Activated T-helper 2 cell treated with anti-CD3 and anti-CD28 coated beads, Interferon-gamma antibody, Interleukin-2, Interleukin-4, amounts not matched to agents 10 μg/mL and 5 μg/mL and 100 μg/mL, durations not matched to agents 14 hours and 24 hours and 36 hours (primary cell): ENCODE results near the gene NEDD8. TPM values are rescaled to one million over a fixed set of nuclear protein-coding genes. Genes with fewer than 3 reads are reported as not detected.
"Not testable (repeated sequence)": the region's sequence is repeated elsewhere in the genome, so short reads cannot be mapped to it uniquely, and the experiment has no call there.

ENCODE experiments used
- DNase-seq: peaks from one replicate; pipeline ENCODE4 v3.0.0; 2021; ENCODE audit warnings: low spot score
- H3K27ac Mint-ChIP-seq: one replicate; pipeline ENCODE4 v1.8.0; 2021; ENCODE audit warnings: mixed read lengths
- H3K27me3 Mint-ChIP-seq: one replicate; pipeline ENCODE4 v1.8.0; 2021; ENCODE audit warnings: low read depth, mixed read lengths
- H3K36me3 Mint-ChIP-seq: one replicate; pipeline ENCODE4 v1.8.0; 2021; ENCODE audit warnings: low read depth, mixed read lengths
- H3K4me1 Mint-ChIP-seq: one replicate; pipeline ENCODE4 v1.8.0; 2021; ENCODE audit warnings: low read depth, mixed read lengths
- H3K4me3 Mint-ChIP-seq: one replicate; pipeline ENCODE4 v1.8.0; 2021; ENCODE audit warnings: low read depth, mild to moderate bottlenecking, moderate library complexity, mixed read lengths
- H3K9me3 Mint-ChIP-seq: one replicate; pipeline ENCODE4 v1.8.0; 2021; ENCODE audit warnings: mixed read lengths
- intact Hi-C: fragments of 100-400 bp; cut with micrococcal nuclease; formaldehyde crosslinking; loops from one replicate; pipeline ENCODE4 v1.15.1; 2023
- total RNA-seq: library from RNA; stranded (reverse); gene quantifications from 2 replicates; pipeline ENCODE4 v1.2.3, GENCODE V29; 2022

The NEDD8 gene
- total RNA-seq, 1 donor from 2014 or later = 194 TPM

DNA sequence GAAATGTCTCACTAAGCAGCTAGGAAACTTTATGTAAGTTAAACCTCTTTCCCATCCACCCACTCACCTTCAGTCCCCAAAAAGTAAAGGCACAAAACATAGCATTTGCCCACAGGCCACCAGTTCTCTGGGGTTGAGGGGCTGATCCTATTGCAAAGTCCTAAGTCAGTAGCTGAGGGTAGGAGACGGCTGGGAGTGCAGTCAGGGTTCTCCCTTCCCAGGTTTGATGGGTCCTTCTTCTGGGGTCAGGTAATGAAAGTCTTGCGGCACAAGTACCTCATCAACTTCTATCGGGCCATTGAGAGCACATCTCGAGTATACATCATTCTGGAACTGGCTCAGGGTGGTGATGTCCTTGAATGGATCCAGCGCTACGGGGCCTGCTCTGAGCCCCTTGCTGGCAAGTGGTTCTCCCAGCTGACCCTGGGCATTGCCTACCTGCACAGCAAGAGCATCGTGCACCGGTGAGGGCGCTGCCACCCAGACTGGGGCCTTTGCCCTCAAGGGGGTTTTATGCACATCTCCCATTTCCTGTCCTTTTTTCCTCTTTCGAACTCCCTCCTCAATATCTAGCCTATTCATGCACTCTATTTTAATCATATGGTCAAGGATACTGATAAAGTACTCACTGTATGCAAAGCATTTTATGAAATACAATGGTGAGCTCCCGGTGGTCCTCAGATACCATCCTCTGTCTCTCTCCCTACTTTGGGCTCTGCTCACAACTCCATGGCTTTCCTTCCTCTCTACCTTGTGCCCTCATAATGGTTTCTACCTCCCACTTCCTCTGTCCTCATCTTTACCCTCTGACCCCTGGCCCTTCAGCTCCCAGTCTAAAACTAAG is 25.7 kb downstream of the NEDD8 start:
- peaks cover 86% of the 10 kb centered on the region for H3K36me3 Mint-ChIP-seq
- no peak for DNase-seq
- no peak overlapping the region for H3K4me3 Mint-ChIP-seq
- H3K27me3 Mint-ChIP-seq = no peaks in the 10 kb centered on the region
- peaks cover 10% of the 10 kb centered on the region for H3K9me3 Mint-ChIP-seq
- H3K27ac Mint-ChIP-seq = no peak overlapping the region
- H3K4me1 Mint-ChIP-seq = peaks cover 13% of the 10 kb centered on the region
- intact Hi-C loops = no loop called here

DNA sequence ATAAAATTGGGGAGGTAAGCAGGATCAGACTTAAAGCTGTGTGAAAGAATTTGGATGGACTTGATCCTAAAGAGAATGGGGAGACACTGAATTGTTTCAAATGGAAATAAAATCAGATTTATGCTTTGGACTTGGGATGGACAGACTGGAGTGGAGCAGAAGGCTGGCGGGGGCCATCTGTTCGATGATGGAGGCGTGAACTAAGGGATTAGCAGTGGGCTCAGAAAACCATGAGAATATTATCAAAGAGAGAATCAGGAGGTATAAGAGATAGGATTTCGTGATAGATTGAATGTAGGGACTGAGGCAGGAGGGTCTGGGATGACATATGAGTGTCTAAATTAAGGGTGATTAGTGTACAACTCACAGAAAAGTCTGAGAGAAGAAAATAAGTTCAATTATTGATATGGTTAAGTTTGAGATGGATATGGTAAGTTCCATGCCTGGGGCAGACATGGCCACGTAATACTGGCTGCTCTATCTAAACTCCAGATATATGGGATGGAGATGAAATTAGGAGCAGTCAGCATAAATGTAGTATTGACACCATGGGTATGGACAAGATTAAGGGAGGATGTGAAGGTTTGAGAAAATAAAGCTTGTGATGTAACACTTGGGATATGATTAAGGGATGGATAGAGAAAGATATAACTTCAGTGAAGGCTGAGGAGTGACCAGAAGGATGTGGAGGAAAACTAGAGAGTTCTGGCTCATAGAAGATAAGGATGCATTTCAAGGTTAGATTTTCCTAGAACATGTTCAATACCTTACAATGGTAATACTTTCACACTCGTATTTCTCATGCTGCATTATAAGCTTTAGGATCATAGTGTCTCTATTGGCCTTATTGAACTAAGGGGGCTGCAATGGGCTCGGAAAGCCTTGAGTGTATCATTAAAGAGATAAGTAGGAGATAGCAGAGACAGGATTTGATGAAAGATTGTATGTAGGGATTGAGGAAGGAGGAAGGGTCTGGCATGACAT is 27.7 kb downstream of the NEDD8 start:
- peaks cover 11% of the 10 kb centered on the region for H3K9me3 Mint-ChIP-seq
- H3K4me3 Mint-ChIP-seq = no peak overlapping the region
- H3K36me3 Mint-ChIP-seq = peaks cover 79% of the 10 kb centered on the region
- no peak for DNase-seq
- H3K27ac Mint-ChIP-seq = no peak overlapping the region
- intact Hi-C loops = no loop called here
- peaks cover 9% of the 10 kb centered on the region for H3K4me1 Mint-ChIP-seq
- H3K27me3 Mint-ChIP-seq = no peaks in the 10 kb centered on the region

DNA sequence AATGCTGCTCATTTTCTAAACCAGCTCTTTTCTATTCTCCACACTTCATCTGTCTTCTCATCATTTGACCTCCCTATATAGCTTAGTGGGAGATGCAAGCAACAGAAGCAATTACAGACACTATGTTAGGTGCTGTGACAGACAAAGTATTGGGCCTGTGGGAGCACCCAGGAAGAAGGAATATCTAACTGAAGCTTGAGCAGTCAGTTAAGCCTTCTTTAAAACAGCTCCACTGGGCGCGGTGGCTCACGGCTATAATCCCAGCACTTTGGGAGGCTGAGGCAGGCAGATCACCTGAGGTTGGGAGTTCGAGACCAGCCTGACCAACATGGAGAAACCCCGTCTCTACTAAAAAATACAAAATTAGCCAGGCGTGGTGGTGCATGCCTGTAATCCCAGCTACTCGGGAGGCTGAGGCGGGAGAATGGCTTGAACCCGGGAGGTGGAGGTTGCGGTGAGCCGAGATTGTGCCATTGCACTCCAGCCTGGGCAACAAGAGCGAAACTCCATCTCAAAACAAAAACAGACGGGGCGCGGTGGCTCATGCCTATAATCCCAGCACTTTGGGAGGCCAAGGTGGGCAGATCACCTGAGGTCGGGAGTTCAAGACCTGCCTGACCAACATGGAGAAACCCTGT is 28.8 kb downstream of the NEDD8 start:
- H3K27ac Mint-ChIP-seq, H3K27me3 Mint-ChIP-seq, H3K4me3 Mint-ChIP-seq, intact Hi-C loops, DNase-seq: not testable (repeated sequence)
- peaks cover 11% of the 10 kb centered on the region for H3K9me3 Mint-ChIP-seq
- peaks cover 15% of the 10 kb centered on the region for H3K4me1 Mint-ChIP-seq
- peaks cover 84% of the 10 kb centered on the region for H3K36me3 Mint-ChIP-seq

DNA sequence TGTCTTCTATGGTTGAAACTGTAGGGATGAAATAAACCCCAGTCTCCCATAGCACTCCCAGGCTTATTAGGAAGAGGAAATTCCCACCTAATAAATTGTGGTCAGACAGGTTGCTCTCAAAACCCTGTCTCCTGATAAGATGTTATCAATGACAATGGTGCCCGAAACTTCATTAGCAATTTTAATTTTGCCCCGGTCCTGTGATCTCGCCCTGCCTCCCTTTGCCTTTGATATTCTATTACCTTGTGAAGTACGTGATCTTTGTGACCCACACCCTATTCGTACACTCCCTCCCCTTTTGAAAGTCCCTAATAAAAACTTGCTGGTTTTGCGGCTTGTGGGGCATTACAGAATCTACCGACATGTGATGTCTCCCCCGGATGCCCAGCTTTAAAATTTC is 29.6 kb downstream of the NEDD8 start:
- Mint-ChIP-seq H3K4me1 (peaks cover 12% of the 10 kb centered on the region), H3K36me3 (peaks cover 78% of the 10 kb centered on the region), H3K9me3 (peaks cover 11% of the 10 kb centered on the region)
- DNase-seq, intact Hi-C loops, H3K27me3 Mint-ChIP-seq, H3K4me3 Mint-ChIP-seq, H3K27ac Mint-ChIP-seq: not testable (repeated sequence)

DNA sequence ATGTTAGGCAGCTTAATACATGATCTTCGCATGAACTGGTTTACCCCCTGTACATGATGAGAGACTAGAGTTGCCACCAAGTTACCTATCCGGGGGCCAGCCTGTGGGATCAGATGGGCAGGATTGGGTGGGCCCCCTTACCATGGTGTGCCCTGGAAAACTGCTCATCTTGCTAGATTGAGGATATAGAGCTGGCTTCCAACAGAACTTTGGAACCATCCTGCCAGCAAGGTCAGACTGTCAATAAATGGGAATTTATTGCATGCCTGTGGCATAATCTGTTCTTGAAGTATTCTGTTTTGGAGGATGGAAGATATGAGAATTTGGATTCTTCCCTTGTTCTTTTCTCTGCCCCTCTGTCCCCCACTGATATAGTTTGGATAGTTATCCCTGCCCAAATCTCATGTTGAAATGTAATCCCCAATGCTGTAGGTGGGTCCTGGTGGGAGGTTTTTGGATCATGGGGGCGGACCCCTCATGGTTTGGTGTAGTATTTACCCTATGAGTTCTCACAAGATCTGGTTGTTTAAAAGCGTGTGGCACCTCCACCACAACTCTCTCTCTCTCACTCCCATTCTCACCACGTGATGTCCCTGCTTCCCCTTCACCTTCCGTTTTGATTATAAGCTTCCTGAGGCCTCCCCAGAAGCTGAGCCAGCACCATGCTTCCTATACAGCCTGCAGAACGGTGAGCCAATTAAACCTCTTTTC is 33.2 kb downstream of the NEDD8 start:
- Mint-ChIP-seq H3K27me3 (no peaks in the 10 kb centered on the region), H3K4me3 (peak overlapping the region; percentile 56), H3K9me3 (peaks cover 11% of the 10 kb centered on the region), H3K4me1 (peaks cover 28% of the 10 kb centered on the region), H3K36me3 (peaks cover 52% of the 10 kb centered on the region), H3K27ac (peak overlapping the region; percentile 54)
- DNase-seq = no peak
- intact Hi-C loops = no loop called here

DNA sequence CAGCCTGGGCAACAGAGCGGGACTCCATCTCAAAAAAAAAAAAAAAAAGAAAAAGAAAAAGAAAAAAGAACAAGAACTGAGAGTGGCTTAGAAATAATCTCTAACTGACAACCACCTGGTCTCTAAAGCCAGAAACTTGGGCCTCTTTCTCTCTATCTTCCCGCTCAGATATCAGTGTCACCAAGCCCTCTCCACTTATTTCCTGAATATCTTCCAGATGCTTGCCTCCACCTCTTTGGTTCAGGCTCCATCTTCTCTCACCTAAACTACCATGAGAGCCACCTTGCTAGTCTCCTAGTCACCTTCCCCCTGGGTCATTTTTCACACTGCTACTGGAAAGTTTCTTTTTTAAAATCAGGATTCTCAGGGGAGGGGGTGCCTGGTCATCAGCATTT is 35.1 kb downstream of the NEDD8 start:
- intact Hi-C loops = no loop called here
- DNase-seq = no peak
- H3K36me3 Mint-ChIP-seq = peaks cover 51% of the 10 kb centered on the region
- H3K4me1 Mint-ChIP-seq = peaks cover 38% of the 10 kb centered on the region
- no peaks in the 10 kb centered on the region for H3K27me3 Mint-ChIP-seq
- peak overlapping the region; percentile 98 for H3K4me3 Mint-ChIP-seq
- H3K9me3 Mint-ChIP-seq = peaks cover 3% of the 10 kb centered on the region
- H3K27ac Mint-ChIP-seq = peak overlapping the region; percentile 78

DNA sequence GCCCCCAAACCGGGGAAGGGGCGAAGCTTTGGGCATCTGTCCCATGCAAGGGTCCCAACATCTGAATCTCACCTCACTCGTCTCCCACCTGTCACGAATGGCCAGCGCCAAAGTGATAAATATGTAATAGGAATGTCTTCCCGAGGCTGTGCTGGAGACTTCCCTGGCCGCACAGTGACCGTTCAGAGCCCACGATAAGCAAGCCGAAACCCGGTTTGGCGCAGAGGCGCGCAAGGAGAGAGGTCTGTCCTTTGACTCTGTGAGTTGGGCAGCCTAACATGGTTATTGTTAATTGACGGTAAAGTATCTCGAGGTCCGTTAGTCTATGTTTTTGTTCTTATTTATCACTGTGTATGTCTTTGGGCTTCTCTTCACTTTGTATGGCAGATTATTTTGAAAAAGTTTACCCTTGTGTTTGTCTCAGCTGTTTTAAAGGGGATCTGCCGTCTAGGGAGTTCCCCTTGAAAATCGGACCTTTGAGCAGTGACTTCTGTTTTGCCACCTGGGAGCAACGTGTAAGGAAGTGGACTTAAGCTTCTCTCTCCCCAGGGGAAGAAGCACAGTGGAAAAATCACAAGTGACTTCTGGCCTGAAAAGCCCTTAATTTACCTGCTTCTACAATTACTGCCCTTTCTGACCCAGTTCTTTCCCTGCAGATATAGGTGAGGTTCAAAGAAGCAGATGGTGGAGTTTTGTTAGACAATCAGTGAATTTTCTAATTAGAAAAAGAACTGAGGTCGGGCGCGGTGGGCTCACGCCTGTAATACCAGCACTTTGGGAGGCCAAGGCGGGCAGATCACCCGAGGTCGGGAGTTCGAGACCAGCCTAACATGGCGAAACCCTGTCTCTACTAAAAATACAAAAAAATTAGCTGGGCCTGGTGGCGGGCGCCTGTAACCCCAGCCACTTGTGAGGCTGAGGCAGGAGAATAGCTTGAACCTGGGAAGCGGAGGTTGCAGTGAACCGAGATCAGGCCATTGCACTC is 35.8 kb downstream of the NEDD8 start:
- H3K4me1 Mint-ChIP-seq = peaks cover 38% of the 10 kb centered on the region
- H3K36me3 Mint-ChIP-seq = peaks cover 51% of the 10 kb centered on the region
- H3K27ac Mint-ChIP-seq = peak overlapping the region; percentile 97
- DNase-seq = no peak
- intact Hi-C loops = no loop called here
- no peaks in the 10 kb centered on the region for H3K27me3 Mint-ChIP-seq
- H3K4me3 Mint-ChIP-seq = peak overlapping the region; percentile 98
- H3K9me3 Mint-ChIP-seq = no peaks in the 10 kb centered on the region

DNA sequence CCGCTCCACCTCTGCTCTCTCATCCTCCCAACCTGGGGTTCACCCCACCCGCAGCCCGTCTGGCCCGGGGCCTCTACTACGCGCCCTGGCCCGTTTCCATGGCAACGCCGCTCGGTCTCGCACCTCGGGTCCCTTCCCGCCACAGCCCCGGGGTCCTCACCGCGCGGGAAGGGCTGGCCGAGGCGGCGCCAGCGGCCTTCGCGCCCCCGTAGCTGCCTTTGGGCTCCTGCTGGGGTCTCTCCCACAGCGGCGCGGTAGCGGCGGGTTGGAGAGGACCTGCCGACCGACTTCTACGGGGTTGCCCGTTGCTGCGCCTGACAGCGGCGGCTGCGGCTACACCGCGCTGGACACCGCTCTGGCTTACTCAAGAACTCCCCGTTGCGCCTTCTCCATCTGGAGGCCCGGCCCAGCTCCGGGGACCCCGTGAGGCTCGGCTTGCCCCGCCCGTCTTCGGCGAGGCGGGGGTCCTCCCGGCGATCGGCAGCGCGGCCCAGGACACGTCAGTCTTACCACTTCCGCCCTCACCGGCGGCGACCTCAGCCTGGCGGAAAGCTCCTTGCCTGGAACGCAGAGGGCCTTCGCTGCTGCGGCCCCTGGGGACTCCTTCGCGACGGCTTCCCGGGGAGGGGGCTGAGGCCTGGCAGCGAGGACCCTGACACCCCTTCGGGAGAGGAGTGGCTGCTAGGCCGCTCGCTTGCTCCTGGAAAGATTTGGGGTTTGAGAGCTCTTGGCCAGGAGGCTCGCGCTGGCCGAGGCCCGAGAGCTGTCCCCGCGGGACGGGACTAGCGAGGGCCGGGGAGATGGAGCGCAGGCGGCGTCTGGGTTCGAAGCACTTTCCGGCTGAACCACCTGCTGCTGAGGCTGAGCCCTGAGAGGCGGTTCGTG is 36.7 kb downstream of the NEDD8 start, which contains the start of gene TM9SF1:
Gene TM9SF1, minus strand, starts transcription at position 256 of the 885 bp plus-strand sequence. CDS start 422 bp downstream, outside the sequence.
- peak; percentile 84 for DNase-seq
- peak within 1 kb of the TSS; percentile 97 for H3K27ac Mint-ChIP-seq
- H3K4me1 Mint-ChIP-seq = peaks cover 38% of the 10 kb centered on the region
- no peaks in the 10 kb centered on the region for H3K27me3 Mint-ChIP-seq
- peaks cover 49% of the 10 kb centered on the region for H3K36me3 Mint-ChIP-seq
- peak within 1 kb of the TSS; percentile 98 for H3K4me3 Mint-ChIP-seq
- H3K9me3 Mint-ChIP-seq = no peaks in the 10 kb centered on the region
- intact Hi-C loops = loop anchor here (1.0 to 2.0 kb wide), 3 partner anchors 18 to 47 kb away; partner anchors contain the start of genes CHMP4A, GMPR2, NEDD8 and TINF2

DNA sequence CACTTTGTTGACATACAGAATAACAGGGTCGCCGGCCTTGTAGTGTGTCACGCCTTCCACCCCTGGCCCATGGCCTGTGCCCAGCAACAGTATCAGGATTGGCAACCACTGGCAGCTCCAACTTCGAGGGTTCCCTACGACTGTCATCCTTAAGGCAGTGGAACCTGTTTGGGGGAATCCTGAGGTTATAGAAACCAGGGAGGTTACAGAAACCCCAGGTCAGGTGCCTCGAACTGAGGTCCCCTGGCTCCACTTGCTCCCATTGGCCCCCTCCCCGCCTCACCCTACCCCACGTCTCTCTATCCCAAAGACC is 37.3 kb downstream of the NEDD8 start:
- intact Hi-C loops = loop anchor here (1.0 to 2.0 kb wide), 3 partner anchors 18 to 48 kb away; partner anchors contain the start of genes CHMP4A, GMPR2, NEDD8 and TINF2
- Mint-ChIP-seq H3K27ac (peak overlapping the region; percentile 97), H3K4me3 (peak overlapping the region; percentile 98), H3K9me3 (no peaks in the 10 kb centered on the region), H3K27me3 (no peaks in the 10 kb centered on the region), H3K36me3 (peaks cover 49% of the 10 kb centered on the region), H3K4me1 (peaks cover 40% of the 10 kb centered on the region)
- DNase-seq = no peak

DNA sequence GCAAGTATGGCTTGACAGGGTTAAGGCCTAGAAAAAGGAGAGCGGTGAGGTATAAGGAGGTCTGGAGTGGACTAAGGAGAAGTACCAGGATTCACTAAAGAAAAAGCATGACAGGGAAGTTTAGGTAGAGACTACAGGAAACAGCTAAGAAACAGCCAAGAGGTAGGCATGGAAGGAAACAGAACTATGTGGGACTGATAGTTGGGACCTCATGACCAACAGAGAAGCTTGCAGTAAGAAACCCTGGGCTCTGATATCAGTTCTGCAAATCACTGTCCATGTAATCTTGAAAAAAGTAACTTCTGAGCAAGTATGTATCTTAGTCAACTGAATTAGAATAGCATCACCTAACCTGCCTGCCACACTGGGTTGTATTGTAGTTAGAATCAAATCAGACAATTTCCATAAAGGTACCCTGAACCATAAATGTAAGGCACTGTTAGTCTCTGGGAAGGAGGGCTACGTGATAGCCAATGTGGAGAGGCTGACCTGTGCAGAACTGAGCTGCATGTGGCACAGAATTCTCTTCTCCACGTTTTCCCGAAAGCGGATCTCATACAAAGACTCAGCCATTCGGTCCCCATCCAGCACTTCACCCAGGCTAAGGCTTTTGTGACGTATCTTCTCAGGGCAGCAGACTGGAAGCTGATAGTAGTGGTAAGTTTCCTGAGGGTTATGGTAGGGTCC is 37.8 kb downstream of the NEDD8 start:
- H3K27ac Mint-ChIP-seq = peak overlapping the region; percentile 97
- H3K36me3 Mint-ChIP-seq = peaks cover 47% of the 10 kb centered on the region
- intact Hi-C loops = loop anchor here (2.0 kb wide), 1 partner anchor 48 kb away; the partner anchor contains the start of gene TINF2
- H3K4me1 Mint-ChIP-seq = peaks cover 42% of the 10 kb centered on the region
- no peak for DNase-seq
- no peaks in the 10 kb centered on the region for H3K9me3 Mint-ChIP-seq
- H3K4me3 Mint-ChIP-seq = peak overlapping the region; percentile 98
- H3K27me3 Mint-ChIP-seq = no peaks in the 10 kb centered on the region
